HCT116 (cell line): Measurements from ENCODE around the gene PCNT. TPM values are rescaled to one million over a fixed set of nuclear protein-coding genes. Genes with fewer than 3 reads are reported as not detected.

Source experiments
- ATAC-seq: fragments of 200-7000 bp; cut with Tn5 transposase; 2 replicates; pipeline ENCODE4 v1.9.1; 2020; ENCODE audit warnings: mild to moderate bottlenecking, moderate library complexity
- BruUV-seq: library from RNA; stranded (reverse); fragments of 400-500 nt; replicated peaks from 2 replicates; lab custom pipeline; 2021; lab: Mats Ljungman, UMichigan
- CTCF ChIA-PET: fragments of 300-600 bp; sonication (Branson Sonifier 250); formaldehyde crosslinking; loops from one replicate; lab custom pipeline; 2021; ENCODE audit warnings: antibody characterized with exemption; lab: Charles Lee
- POLR2A ChIA-PET: fragments of 300-600, 350-600 bp; sonication (Branson Sonifier 250); formaldehyde crosslinking; loops from one replicate; lab custom pipeline; 2021; ENCODE audit warnings: antibody characterized with exemption; lab: Charles Lee
- RAD21 ChIA-PET, 2 experiments: fragments of 300-600 bp; sonication (Branson Sonifier 250); formaldehyde crosslinking; loops; one replicate each; lab custom pipeline; 2023; ENCODE audit warnings: low total read pairs in 2 of 2; ENCODE audit not compliant: uncharacterized antibody in 2 of 2, unreplicated experiment in 2 of 2, low non-redundant PET in 1 of 2; lab: Charles Lee
- DNase-seq: peaks from one replicate; pipeline ENCODE4 v3.0.0-alpha.2; 2010; ENCODE audit warnings: low read depth, low spot score
- H2AFZ ChIP-seq: fragments of 200-600 bp; shearing (Covaris generic), sonication (generic); 2 replicates; pipeline ENCODE4 v1.6.1; 2017; ENCODE audit warnings: low read depth, mixed run types, mixed read lengths, antibody characterized with exemption, low read length; ENCODE audit not compliant: poor library complexity, severe bottlenecking
- H3K27ac ChIP-seq: 2 replicates; pipeline ENCODE4 v1.5.1; 2012; ENCODE audit warnings: low read depth, low read length
- H3K27me3 ChIP-seq: fragments of 200-600 bp; sonication (generic); 2 replicates; pipeline ENCODE4 v1.6.1; 2016; ENCODE audit warnings: mixed run types, low read length, mixed read lengths; ENCODE audit not compliant: insufficient read depth
- H3K36me3 ChIP-seq, 2 experiments: fragments of 200-500 bp in 1 of 2; fragments of 200-600 bp in 1 of 2; sonication (Bioruptor generic) in 1 of 2; sonication (generic) in 1 of 2; 2 replicates each; pipeline versions ENCODE4 v1.5.1 to v1.6.1; 2014 to 2016; ENCODE audit warnings: low read length in 2 of 2, inconsistent platforms in 1 of 2, mixed read lengths in 1 of 2, mixed run types in 1 of 2; ENCODE audit not compliant: insufficient read depth in 2 of 2, control insufficient read depth in 1 of 2
- H3K4me1 ChIP-seq, 2 experiments: fragments of 200-600 bp in 1 of 2; sonication (generic) in 1 of 2; 2 replicates each; pipeline versions ENCODE4 v1.5.1 to v1.6.1; 2012 to 2017; ENCODE audit warnings: low read length in 2 of 2, inconsistent platforms in 1 of 2, mild to moderate bottlenecking in 1 of 2, mixed read lengths in 1 of 2, mixed run types in 1 of 2, moderate library complexity in 1 of 2; ENCODE audit not compliant: insufficient read depth in 2 of 2, control insufficient read depth in 1 of 2
- H3K4me2 ChIP-seq: fragments of 200-600 bp; sonication (generic); 2 replicates; pipeline ENCODE4 v1.6.1; 2017; ENCODE audit warnings: mixed run types, low read length, mixed read lengths
- H3K4me3 ChIP-seq, 2 experiments: fragments of 200-600 bp in 1 of 2; sonication (generic) in 1 of 2; replicated peaks in 1 of 2; 2 replicates each; pipeline ENCODE4 v1.5.1; 2011 to 2016; ENCODE audit warnings: low read length in 2 of 2, control low read depth in 1 of 2, low read depth in 1 of 2, mild to moderate bottlenecking in 1 of 2, mixed read lengths in 1 of 2, mixed run types in 1 of 2
- H3K79me2 ChIP-seq: fragments of 200-600 bp; sonication (generic); 2 replicates; pipeline ENCODE4 v1.6.1; 2017; ENCODE audit warnings: mild to moderate bottlenecking, mixed run types, low read length, moderate library complexity, mixed read lengths; ENCODE audit not compliant: insufficient read depth
- H3K9ac ChIP-seq: fragments of 200-600 bp; sonication (generic); 2 replicates; pipeline ENCODE4 v1.6.1; 2016; ENCODE audit warnings: low read length, mixed read lengths
- H3K9me2 ChIP-seq: fragments of 200-600 bp; sonication (generic), shearing (Covaris generic); 2 replicates; pipeline ENCODE4 v1.6.1; 2017; ENCODE audit warnings: mixed run types, mild to moderate bottlenecking, moderate library complexity; ENCODE audit not compliant: insufficient read depth
- H3K9me3 ChIP-seq, 2 experiments: fragments of 200-500 bp in 1 of 2; fragments of 200-600 bp in 1 of 2; sonication (Bioruptor generic) in 1 of 2; sonication (generic) in 1 of 2; 2 replicates each; pipeline ENCODE4 v1.6.1; 2014 to 2017; ENCODE audit warnings: low read length in 2 of 2, mixed read lengths in 2 of 2, inconsistent platforms in 1 of 2, low read depth in 1 of 2, mild to moderate bottlenecking in 1 of 2, mixed run types in 1 of 2, moderate library complexity in 1 of 2; ENCODE audit not compliant: control insufficient read depth in 1 of 2, insufficient read depth in 1 of 2
- H4K20me1 ChIP-seq: fragments of 200-600 bp; sonication (generic), shearing (Covaris generic); 2 replicates; pipeline ENCODE4 v1.6.1; 2017; ENCODE audit warnings: mixed run types, mild to moderate bottlenecking, moderate library complexity; ENCODE audit not compliant: insufficient read depth
- CEBPB ChIP-seq: IDR thresholded peaks from 2 replicates; pipeline ENCODE4 v1.6.1; 2012; ENCODE audit warnings: low read depth
- EGR1 ChIP-seq: IDR thresholded peaks from 2 replicates; pipeline ENCODE4 v1.6.1; 2012; ENCODE audit warnings: low read depth
- ELF1 ChIP-seq: IDR thresholded peaks from 2 replicates; pipeline ENCODE4 v1.6.1; 2012; ENCODE audit warnings: low read depth, borderline replicate concordance
- EZH2 ChIP-seq: fragments of 200-600 bp; sonication (generic); IDR thresholded peaks from 2 replicates; pipeline ENCODE4 v1.6.1; 2017; ENCODE audit warnings: antibody characterized with exemption, mixed run types
- FOSL1 ChIP-seq: IDR thresholded peaks from 2 replicates; pipeline ENCODE4 v1.6.1; 2012; ENCODE audit warnings: low read depth
- POLR2A ChIP-seq: IDR thresholded peaks from 2 replicates; pipeline ENCODE4 v1.7.0; 2011; ENCODE audit warnings: borderline replicate concordance; ENCODE audit not compliant: insufficient read depth, insufficient read length; ENCODE audit errors: extremely low read depth
- POLR2AphosphoS5 ChIP-seq: IDR thresholded peaks from 2 replicates; pipeline ENCODE4 v1.6.1; 2011; ENCODE audit warnings: mild to moderate bottlenecking, low read depth, low read length, moderate library complexity
- RAD21 ChIP-seq: IDR thresholded peaks from 2 replicates; pipeline ENCODE4 v1.6.1; 2012; ENCODE audit warnings: low read depth, mild to moderate bottlenecking
- SRF ChIP-seq: IDR thresholded peaks from 2 replicates; pipeline ENCODE4 v1.6.1; 2012; ENCODE audit warnings: low read depth
- TCF7L2 ChIP-seq: IDR thresholded peaks from 2 replicates; pipeline ENCODE4 v1.7.0; 2011; ENCODE audit warnings: borderline replicate concordance, inconsistent platforms; ENCODE audit not compliant: insufficient read depth, insufficient read length; ENCODE audit errors: extremely low read depth
- ZFX ChIP-seq: fragments of 450-650 bp; IDR thresholded peaks from 2 replicates; pipeline ENCODE4 v1.6.1; 2017
- ZNF274 ChIP-seq: fragments of 200-500 bp; sonication (Bioruptor generic); IDR thresholded peaks from 2 replicates; pipeline ENCODE4 v1.6.1; 2014; ENCODE audit warnings: mild to moderate bottlenecking, low read depth, low read length, inconsistent platforms
- intact Hi-C: fragments of 100-400 bp; cut with micrococcal nuclease; formaldehyde crosslinking; loops from 2 replicates; pipeline ENCODE4 v1.10.0; 2022
- total RNA-seq: library from RNA; stranded (reverse); gene quantifications from one replicate; pipeline ENCODE4 v1.2.1, GENCODE V29; 2021; ENCODE audit not compliant: unreplicated experiment
- TF ChIP-seq, protein P1 (sequence below): IDR thresholded peaks from 2 replicates; pipeline ENCODE4 v1.6.1; 2011; ENCODE audit warnings: mild to moderate bottlenecking, low read length, moderate library complexity; ENCODE audit not compliant: insufficient replicate concordance; ENCODE audit errors: extremely low read depth

The PCNT gene
- total RNA-seq, 1 experiment from 2014 or later = 43.6 TPM

DNA sequence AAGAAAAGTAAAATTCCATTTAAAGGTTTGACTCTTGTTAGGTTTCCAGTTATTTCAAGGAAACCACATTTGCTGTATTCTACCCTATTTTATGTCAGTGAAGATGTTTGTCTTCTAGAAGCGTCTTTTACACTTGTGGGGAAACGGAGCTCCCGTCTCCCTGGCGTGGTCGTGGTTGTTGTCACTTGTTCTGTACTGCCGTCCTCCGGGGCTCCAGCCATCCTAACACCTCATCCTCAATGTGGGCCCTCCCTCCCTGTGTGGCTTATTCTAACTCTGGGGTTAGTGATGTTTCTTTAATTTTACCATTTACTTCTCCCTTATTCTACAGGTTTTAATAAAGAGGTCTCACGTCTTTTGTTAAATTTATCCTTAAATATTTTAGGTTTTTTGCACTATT lies 82.0 kb downstream of the PCNT start:
- intact Hi-C loops = no loop called here
- Histone ChIP-seq H3K79me2 (no peaks in the 10 kb centered on the region), H2AFZ (no peak overlapping the region), H3K9me2 (no peaks in the 10 kb centered on the region), H3K27ac (no peak overlapping the region), H4K20me1 (no peaks in the 10 kb centered on the region), H3K36me3 (peaks cover 6 to 9% of the 10 kb centered on the region in 2 experiments; a peak in 3 of 4 replicates), H3K27me3 (no peaks in the 10 kb centered on the region), H3K4me3 (no peak overlapping the region), H3K4me2 (no peak overlapping the region), H3K9ac (no peak overlapping the region), H3K4me1 (no peaks in the 10 kb centered on the region), H3K9me3 (no peaks in the 10 kb centered on the region)
- ChIA-PET POLR2A (interaction anchor here (0.6 kb wide), 1 partner anchor 208 kb away, joined by 3 read pairs; no protein-coding TSS in a partner anchor), CTCF (no interaction called here), RAD21 (no interaction called here)
- BruUV-seq = no TSS peak
- no peak for DNase-seq
- ATAC-seq = no peak
- TF ChIP-seq ELF1 = no peak
- no peak for TF ChIP-seq EGR1
- no peak for TF ChIP-seq CEBPB
- TF ChIP-seq POLR2AphosphoS5 = no peak
- no peak for TF ChIP-seq TCF7L2
- no peak for TF ChIP-seq ZNF274
- no peak for TF ChIP-seq RAD21
- no peak for TF ChIP-seq POLR2A
- no peak for TF ChIP-seq ZFX
- no peak for TF ChIP-seq FOSL1
- TF ChIP-seq EZH2 = no peak
- TF ChIP-seq SRF = no peak
- TF ChIP-seq, protein P1, sequence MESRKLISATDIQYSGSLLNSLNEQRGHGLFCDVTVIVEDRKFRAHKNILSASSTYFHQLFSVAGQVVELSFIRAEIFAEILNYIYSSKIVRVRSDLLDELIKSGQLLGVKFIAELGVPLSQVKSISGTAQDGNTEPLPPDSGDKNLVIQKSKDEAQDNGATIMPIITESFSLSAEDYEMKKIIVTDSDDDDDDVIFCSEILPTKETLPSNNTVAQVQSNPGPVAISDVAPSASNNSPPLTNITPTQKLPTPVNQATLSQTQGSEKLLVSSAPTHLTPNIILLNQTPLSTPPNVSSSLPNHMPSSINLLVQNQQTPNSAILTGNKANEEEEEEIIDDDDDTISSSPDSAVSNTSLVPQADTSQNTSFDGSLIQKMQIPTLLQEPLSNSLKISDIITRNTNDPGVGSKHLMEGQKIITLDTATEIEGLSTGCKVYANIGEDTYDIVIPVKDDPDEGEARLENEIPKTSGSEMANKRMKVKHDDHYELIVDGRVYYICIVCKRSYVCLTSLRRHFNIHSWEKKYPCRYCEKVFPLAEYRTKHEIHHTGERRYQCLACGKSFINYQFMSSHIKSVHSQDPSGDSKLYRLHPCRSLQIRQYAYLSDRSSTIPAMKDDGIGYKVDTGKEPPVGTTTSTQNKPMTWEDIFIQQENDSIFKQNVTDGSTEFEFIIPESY = no peak
